ENCODE measurements around the gene ESRRG.

ESRRG gene

DNA sequence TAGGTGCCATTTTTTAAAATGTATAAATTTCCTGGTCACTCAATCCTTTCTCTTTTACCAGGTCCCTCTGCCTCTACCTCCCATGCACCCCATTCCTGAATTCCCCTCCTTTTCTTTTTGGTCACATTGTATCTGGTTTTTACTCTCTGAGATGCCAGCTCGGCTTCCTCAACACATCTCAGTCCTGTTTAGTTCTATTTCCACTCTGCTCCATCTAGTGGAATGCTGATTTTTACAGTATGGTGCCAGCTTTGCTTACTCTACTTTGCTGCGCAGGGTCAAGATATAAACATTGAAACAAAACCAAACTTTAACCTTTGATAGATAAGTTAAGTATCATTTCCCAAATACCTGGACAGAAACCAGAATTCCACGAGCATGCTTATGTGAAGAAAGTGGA, 96.0 kb downstream of the ESRRG start:
- H3K4me3 ChIP-seq (ENCODE audit: low read depth, low read length): no peak overlapping the region
- no peak for DNase-seq (ENCODE audit: low read depth)
- in situ Hi-C loops (cut with HindIII; ENCODE audit: low sequenced_read_pairs): no loop called here
- no peak for TF ChIP-seq CTCF (IDR thresholded peaks at IDR 0.05; ENCODE audit: low read depth, low read length, missing control alignments)

- in situ Hi-C loops (cut with HindIII; ENCODE audit: low sequenced_read_pairs): no loop called here
Observed at GRCh38 chr1:216626394-216627067, 96.7 kb downstream of the ESRRG start.

DNA sequence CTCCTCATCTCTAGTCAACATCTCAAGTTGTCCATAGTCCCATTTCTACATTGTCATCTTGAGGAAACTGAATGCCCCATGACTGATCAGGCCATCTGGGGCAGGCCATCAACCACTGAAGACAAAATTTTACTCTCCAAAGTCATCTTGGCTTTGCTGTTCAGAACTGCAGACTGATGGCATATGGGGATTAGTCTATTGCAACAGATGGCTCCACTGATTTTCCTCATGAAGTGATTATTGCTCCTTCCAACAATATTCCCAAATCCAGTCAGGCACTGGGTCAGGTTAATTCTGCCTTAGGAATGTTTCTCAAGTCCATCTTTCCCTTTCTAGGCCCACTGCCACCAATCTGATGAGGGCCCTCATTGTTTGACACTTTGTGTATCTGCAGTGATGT, 101.7 kb downstream of the ESRRG start:
- TF ChIP-seq CTCF (IDR thresholded peaks at IDR 0.05; ENCODE audit: low read depth, low read length, missing control alignments): no peak
- no peak for DNase-seq (ENCODE audit: low read depth)
- in situ Hi-C loops (cut with HindIII; ENCODE audit: low sequenced_read_pairs): no loop called here
- H3K4me3 ChIP-seq (ENCODE audit: low read depth, low read length): no peak overlapping the region

More at GRCh38 chr1:216626394-216627067, 96.7 kb downstream of the ESRRG start:
- no peak for TF ChIP-seq CTCF (IDR thresholded peaks at IDR 0.05; ENCODE audit: low read depth, low read length, missing control alignments)
- DNase-seq (ENCODE audit: low read depth): no peak
- no peak overlapping the region for H3K4me3 ChIP-seq (ENCODE audit: low read depth, low read length)

GRCh38 chr1:216617081-216617875, 106.0 kb downstream of the ESRRG start:
- H3K4me3 ChIP-seq (ENCODE audit: low read depth, low read length): no peak overlapping the region
- in situ Hi-C loops (cut with HindIII; ENCODE audit: low sequenced_read_pairs): no loop called here
- no peak for DNase-seq (ENCODE audit: low read depth)
- TF ChIP-seq CTCF (IDR thresholded peaks at IDR 0.05; ENCODE audit: low read depth, low read length, missing control alignments): no peak

- no peak for DNase-seq (ENCODE audit: low read depth)
- in situ Hi-C loops (cut with HindIII; ENCODE audit: low sequenced_read_pairs): no loop called here
- no peak overlapping the region for H3K4me3 ChIP-seq (ENCODE audit: low read depth, low read length)
- TF ChIP-seq CTCF (IDR thresholded peaks at IDR 0.05; ENCODE audit: low read depth, low read length, missing control alignments): no peak
Observed at GRCh38 chr1:216616425-216616824, 106.8 kb downstream of the ESRRG start.

GRCh38 chr1:216614011-216614934, 109.0 kb downstream of the ESRRG start:
- no peak for TF ChIP-seq CTCF (IDR thresholded peaks at IDR 0.05; ENCODE audit: low read depth, low read length, missing control alignments)
- no peak overlapping the region for H3K4me3 ChIP-seq (ENCODE audit: low read depth, low read length)
- in situ Hi-C loops (cut with HindIII; ENCODE audit: low sequenced_read_pairs): no loop called here
- no peak for DNase-seq (ENCODE audit: low read depth)

Data from astrocyte of the cerebellum (primary cell).